HG03571 (cell line): Measurements from ENCODE around the gene HOXD8.

Experiments used
- ATAC-seq: cut with Tn5 transposase; IDR thresholded peaks from one replicate; pipeline ENCODE4 v1.9.1; 2021; ENCODE audit not compliant: unreplicated experiment

HOXD8 gene

DNA sequence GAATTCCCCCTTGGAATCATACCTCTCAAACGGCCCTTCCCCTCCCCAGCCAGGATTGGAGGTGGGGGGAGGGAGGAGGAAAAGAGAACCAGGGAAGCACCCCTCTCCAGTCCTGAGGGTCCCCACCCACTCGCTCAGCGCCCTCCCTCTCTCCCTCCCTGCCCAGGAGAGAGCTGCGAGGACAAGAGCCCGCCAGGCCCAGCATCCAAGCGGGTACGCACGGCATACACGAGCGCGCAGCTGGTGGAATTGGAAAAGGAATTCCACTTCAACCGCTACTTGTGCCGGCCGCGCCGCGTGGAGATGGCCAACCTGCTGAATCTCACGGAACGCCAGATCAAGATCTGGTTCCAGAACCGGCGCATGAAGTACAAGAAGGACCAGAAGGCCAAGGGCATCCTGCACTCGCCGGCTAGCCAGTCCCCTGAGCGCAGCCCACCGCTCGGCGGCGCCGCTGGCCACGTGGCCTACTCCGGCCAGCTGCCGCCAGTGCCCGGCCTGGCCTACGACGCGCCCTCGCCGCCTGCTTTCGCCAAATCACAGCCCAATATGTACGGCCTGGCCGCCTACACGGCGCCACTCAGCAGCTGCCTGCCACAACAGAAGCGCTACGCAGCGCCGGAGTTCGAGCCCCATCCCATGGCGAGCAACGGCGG is 42.0 kb downstream of the HOXD8 start:
- ATAC-seq = no peak

GRCh38 chr2:176172007-176172894 is 42.7 kb downstream of the HOXD8 start:
- ATAC-seq = no peak

- ATAC-seq = no peak
These were observed 43.5 kb downstream of the HOXD8 start for GRCh38 chr2:176172895-176173566.

GRCh38 chr2:176173567-176174381 is 44.3 kb downstream of the HOXD8 start:
- no peak for ATAC-seq

GRCh38 chr2:176174382-176174823 is 44.9 kb downstream of the HOXD8 start:
- no peak for ATAC-seq

DNA sequence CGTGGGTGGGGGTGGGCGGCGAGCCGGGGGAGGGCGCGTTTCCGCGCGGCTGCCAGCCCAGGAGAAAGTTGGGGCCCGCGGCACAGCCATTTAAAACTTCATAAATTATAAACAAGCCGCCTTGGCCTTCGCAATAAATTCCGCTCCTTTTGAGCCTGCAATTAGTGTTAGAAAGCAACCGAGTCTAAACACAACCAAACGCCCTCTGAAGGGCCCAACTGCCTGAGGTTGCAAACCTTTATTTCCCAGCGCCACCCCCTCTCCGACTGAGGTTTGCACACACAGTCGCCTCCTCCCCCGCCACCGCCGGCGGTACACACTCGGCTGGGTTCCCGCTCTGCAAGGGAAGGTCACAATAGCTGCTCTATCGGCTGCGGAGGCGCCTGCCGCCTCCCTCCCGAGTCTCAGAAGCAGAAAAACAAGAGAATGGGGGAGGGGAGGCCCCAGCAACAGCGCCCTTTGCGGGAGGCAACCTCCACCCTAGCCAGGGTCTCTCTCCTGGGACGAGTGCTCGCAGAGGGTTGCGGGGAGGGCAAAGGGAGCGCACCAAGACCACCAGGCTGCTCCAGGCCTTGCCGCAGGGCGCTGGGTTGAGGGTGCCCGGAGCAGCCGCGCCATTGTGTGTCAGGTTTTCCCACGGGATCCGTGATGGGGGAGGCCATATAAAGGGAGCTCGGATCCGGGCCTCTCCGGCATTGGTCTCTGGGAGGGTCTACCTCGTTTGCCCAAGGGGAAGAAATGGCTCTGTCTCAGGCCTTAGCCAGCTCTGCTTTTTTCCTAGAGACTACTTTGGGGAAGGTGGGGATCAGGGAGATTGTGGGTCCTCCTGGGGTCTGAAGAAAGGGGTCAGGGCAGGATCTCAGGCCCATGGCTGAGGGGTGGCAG is 45.6 kb downstream of the HOXD8 start:
- ATAC-seq = no peak

DNA sequence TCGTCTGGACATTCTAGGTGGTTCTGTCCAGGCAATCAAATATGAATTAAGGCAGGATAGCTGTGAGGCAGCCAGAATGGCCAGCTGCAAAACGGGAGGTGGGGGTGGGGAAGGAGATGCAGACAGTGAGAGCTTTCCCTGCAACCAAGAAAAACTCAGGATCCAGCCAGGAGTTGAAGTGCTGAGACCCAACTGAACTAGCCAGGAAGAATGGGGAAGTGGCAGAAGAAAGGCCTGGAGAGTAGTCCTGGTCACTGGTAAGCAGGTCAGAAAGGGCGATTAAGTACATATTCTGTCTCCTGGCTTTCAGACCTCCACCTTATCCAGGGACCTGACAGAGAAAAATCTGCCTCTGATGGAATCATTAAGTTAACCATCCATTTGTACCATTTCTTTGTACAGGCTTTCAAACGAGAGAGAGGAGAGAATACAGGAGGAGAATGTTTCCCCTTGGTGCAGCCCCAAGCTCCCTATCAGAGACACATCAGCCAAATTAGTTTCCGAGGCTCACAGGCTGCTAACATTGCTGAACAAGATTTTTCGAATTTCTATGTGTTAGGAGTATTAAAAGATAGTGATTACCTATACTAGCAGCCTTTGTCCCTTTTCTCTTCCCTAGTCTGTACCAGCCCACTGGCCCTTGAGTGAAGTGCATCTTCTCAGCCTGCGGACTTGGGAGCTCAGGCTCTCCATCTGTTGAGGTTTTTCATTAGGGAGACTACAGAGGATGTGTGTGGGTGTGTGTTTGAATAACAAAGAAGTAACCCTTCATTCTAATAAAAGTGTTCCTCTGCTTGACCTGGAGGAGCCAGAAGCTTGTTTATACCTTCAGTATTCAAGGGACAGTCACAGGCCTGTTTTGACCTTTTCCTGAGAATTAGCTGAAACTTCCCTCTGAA is 46.5 kb downstream of the HOXD8 start:
- no peak for ATAC-seq

DNA sequence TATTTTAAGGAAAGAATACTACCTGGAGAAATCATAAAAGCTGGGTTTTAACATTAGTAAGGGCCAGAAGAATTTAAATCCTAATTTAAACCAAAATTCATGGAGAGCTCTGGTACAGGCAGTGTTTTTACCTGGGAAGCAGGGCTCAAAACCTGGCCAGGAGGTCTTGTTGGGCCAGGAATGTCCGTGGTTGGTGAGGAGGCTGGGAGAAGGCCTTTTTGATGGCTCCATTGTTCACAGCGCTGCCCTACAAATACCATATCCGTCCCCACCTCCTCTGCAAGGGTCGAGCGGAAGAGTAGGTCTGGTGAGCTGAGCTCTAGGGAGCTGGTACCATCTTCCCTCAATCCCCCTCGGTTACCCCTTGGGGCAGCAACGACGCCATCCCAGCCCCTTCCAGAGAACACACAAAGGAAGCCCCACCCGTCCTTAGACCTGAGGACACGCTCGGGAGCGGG is 48.1 kb downstream of the HOXD8 start:
- ATAC-seq = no peak

DNA sequence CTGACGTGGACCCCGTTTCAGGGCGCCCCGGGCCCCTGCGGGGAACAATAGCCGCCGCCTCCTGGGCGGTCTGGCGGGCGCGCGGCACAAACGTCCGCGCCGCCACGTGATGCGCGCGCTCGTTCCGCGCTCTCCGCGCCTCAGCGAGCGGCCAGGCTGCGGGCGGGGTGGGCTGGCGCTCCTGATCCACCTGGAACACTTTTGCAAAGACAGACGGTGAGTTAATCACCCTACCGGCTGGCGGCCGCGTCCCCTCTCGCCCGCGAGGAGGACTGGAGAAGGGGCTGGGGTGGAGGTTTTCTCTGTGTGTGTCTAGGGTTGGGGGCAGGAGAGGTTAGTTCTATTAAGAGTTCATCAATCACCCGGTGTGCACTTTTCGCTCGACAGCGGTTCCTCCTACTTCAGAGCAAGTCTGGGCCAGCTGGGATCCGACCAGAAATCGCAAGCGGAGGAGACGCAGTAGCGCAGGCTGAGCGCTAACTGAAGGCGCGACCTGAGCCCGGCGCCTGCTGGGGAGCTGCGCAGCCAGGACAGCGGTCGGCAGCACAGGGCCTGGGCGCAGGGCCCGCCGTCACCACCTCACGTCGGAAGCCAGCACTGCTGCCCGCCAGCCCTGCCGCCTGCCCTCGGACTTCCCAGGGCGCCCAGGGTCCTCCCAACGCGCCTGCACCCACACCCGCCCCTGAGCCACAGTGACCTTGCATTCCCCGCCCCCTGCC is 48.7 kb downstream of the HOXD8 start:
- no peak for ATAC-seq

DNA sequence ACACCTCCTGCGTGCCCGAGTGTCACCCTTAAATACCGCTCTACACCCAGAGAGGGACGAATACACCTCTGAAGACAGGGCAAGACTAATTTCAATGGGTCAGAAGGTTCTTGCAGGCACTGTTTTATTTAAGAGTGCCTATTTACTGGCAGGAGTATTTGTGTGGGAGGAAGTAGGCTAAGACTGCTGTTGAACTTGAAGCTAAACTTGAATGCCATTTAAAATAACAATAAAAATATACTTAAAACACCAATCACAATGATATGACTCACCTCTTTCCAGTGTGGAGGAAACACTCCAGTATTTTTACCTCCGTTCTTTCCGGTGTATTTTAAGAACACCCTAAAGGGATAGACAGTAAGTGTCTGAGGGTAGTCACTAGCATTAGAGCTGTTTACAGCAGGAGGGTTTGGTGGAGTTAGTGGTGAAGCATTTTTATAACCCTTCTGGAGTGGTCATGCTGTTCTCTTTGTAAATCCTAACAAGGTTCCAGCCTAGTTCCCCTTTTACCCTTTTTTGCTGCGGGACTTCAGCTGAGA is 49.3 kb downstream of the HOXD8 start:
- no peak for ATAC-seq

- no peak for ATAC-seq
These were observed 52.0 kb downstream of the HOXD8 start for GRCh38 chr2:176181551-176181950.
